Hepatocyte (in vitro differentiated cells): ENCODE data around the gene WDFY4.

Experiments used
- EZH2 ChIP-seq: fragments of 200-600 bp; sonication (generic); IDR thresholded peaks from 2 replicates; pipeline ENCODE4 v1.6.1; 2016; ENCODE audit warnings: antibody characterized with exemption, mild to moderate bottlenecking, borderline replicate concordance
- EZH2phosphoT487 ChIP-seq: fragments of 200-600 bp; sonication (generic); IDR thresholded peaks from one replicate; pipeline ENCODE4 v1.6.1; 2018; ENCODE audit warnings: antibody characterized with exemption, mild to moderate bottlenecking, low read depth, moderate library complexity; ENCODE audit not compliant: unreplicated experiment, severe bottlenecking
- TF ChIP-seq, protein P1 (sequence below): fragments of 200-600 bp; sonication (generic); IDR thresholded peaks from 2 replicates; pipeline ENCODE4 v1.5.1; 2016; ENCODE audit warnings: antibody characterized with exemption, mild to moderate bottlenecking; ENCODE audit not compliant: poor library complexity

GRCh38 chr10:48775206-48775517 is 90.5 kb downstream of the WDFY4 start:
- TF ChIP-seq, protein P1, sequence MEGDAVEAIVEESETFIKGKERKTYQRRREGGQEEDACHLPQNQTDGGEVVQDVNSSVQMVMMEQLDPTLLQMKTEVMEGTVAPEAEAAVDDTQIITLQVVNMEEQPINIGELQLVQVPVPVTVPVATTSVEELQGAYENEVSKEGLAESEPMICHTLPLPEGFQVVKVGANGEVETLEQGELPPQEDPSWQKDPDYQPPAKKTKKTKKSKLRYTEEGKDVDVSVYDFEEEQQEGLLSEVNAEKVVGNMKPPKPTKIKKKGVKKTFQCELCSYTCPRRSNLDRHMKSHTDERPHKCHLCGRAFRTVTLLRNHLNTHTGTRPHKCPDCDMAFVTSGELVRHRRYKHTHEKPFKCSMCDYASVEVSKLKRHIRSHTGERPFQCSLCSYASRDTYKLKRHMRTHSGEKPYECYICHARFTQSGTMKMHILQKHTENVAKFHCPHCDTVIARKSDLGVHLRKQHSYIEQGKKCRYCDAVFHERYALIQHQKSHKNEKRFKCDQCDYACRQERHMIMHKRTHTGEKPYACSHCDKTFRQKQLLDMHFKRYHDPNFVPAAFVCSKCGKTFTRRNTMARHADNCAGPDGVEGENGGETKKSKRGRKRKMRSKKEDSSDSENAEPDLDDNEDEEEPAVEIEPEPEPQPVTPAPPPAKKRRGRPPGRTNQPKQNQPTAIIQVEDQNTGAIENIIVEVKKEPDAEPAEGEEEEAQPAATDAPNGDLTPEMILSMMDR: no peak
- no peak for TF ChIP-seq EZH2phosphoT487
- TF ChIP-seq EZH2: no peak
